Activated CD4-positive, alpha-beta T cell treated with anti-CD3 and anti-CD28 coated beads, Interleukin-2, amount 10 ng/mL, durations not matched to agents 7 days and 5 days (primary cell): ENCODE results near the gene MMP28. TPM values are rescaled to one million over a fixed set of nuclear protein-coding genes. Genes with fewer than 3 reads are reported as not detected.
"Not testable (repeated sequence)": the region's sequence is repeated elsewhere in the genome, so short reads cannot be mapped to it uniquely, and the experiment has no call there.

Experiments
- CTCF ChIA-PET: fragments of 350-600 bp; sonication (Branson Sonifier 250); formaldehyde crosslinking; loops from one replicate; lab custom pipeline; 2021; ENCODE audit warnings: antibody characterized with exemption; lab: Charles Lee
- POLR2A ChIA-PET: fragments of 350-600 bp; sonication (Branson Sonifier 250); formaldehyde crosslinking; loops from one replicate; lab custom pipeline; 2021; ENCODE audit warnings: antibody characterized with exemption; lab: Charles Lee
- DNase-seq: peaks from one replicate; pipeline ENCODE4 v3.0.0-alpha.2; 2020
- H3K27ac Mint-ChIP-seq: one replicate; pipeline ENCODE4 v1.8.0; 2021; ENCODE audit warnings: mild to moderate bottlenecking, moderate library complexity, mixed read lengths
- H3K27me3 Mint-ChIP-seq: one replicate; pipeline ENCODE4 v1.8.0; 2021; ENCODE audit warnings: mixed read lengths
- H3K36me3 Mint-ChIP-seq: one replicate; pipeline ENCODE4 v1.8.0; 2021; ENCODE audit warnings: low read depth, mixed read lengths
- H3K4me1 Mint-ChIP-seq: one replicate; pipeline ENCODE4 v1.8.0; 2021; ENCODE audit warnings: mixed read lengths
- H3K4me3 Mint-ChIP-seq: one replicate; pipeline ENCODE4 v1.8.0; 2021; ENCODE audit warnings: mild to moderate bottlenecking, moderate library complexity, mixed read lengths
- H3K9me3 Mint-ChIP-seq: one replicate; pipeline ENCODE4 v1.8.0; 2021; ENCODE audit warnings: mixed read lengths
- total RNA-seq, 2 experiments: library from RNA; stranded (reverse); gene quantifications; one replicate each; pipeline ENCODE4 v1.2.3, GENCODE V29; 2021

Gene MMP28
- total RNA-seq, 2 experiments from 2014 or later, result not detected

DNA sequence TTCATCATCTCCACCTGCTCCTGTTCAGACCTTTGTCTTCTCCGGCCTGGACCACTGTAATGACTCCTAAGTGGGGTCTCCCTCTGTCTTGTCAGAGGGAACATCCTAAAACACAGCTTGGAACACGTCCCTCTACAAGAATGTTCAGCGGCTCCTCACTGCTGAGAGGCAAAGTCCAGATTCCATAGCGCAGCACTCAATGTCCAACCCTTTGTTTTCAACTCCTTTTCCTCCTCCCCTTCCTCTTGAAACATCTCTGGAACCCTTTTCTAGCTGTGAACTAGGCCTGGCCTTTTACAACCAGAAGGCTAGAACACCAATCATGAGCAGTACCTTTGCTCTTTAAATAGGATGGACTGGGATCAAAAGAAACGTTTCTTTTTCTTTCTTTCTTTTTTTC, 33.8 kb downstream of the MMP28 start:
- no peak for DNase-seq
- no peaks in the 10 kb centered on the region for H3K27me3 Mint-ChIP-seq
- H3K36me3 Mint-ChIP-seq, result no peaks in the 10 kb centered on the region
- ChIA-PET POLR2A (no interaction called here), CTCF (interaction anchor here (0.7 to 1.2 kb wide), 4 partner anchors 16 to 92 kb away, joined by 3 to 5 read pairs (median 3); partner anchors contain the start of gene TAF15)
- no peaks in the 10 kb centered on the region for H3K9me3 Mint-ChIP-seq
- no peak overlapping the region for H3K4me3 Mint-ChIP-seq
- H3K27ac Mint-ChIP-seq, result no peak overlapping the region
- peaks cover 11% of the 10 kb centered on the region for H3K4me1 Mint-ChIP-seq

DNA sequence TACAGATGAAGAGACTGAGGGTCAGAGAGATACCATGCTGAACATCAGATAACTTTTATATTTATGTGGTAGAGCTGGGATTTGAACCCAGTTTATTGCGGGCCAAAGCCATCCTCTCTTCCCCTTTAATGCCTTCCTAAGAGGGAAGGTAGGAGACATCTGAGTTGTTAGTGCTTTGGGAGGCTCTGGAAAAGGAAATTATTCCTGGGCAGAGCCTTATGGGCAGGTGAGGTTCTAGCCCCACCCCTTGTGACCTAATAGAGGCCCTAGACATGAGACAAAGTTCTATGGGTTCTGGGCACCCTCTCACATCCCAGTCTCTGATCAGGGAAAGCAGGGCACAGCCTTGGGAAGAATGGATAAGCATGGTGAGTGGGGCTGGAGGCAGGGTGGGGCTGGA, 34.9 kb downstream of the MMP28 start, which contains the start of gene C17orf50:
Gene C17orf50, plus strand, starts transcription at position 301 of the 400 bp plus-strand sequence. Its CDS starts 55 bp downstream, at position 356.
- ChIA-PET CTCF (interaction anchor here (0.5 to 2.4 kb wide), 5 partner anchors 13 to 388 kb away, joined by 3 to 12 read pairs (median 3); no protein-coding TSS in a partner anchor), POLR2A (no interaction called here)
- H3K4me1 Mint-ChIP-seq, result peaks cover 11% of the 10 kb centered on the region
- H3K27ac Mint-ChIP-seq, result no peak within 1 kb of the TSS
- H3K9me3 Mint-ChIP-seq, result no peaks in the 10 kb centered on the region
- no peak within 1 kb of the TSS for H3K4me3 Mint-ChIP-seq
- H3K27me3 Mint-ChIP-seq, result no peaks in the 10 kb centered on the region
- H3K36me3 Mint-ChIP-seq, result no peaks in the 10 kb centered on the region
- no peak for DNase-seq

DNA sequence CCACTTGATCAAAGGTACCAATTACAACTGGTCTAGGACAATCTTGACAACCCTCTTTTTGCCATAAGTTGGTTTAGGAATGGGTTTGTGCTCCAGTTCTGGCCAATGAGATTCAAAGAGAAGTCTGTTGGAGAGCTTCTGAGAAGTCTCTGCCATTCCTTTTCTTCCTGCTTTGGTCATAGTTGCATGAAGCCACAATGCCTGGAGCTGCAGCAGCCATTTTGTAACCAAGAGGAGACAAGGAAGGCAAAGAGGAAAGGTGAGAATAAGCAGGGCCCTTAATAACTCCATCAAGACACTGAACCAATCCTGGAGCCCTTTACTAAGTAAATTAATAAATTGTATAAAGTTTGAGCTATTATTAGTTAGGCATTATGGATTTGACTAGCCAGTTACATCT, 38.2 kb downstream of the MMP28 start:
- Mint-ChIP-seq H3K27ac (no peak overlapping the region), H3K9me3 (no peaks in the 10 kb centered on the region), H3K36me3 (no peaks in the 10 kb centered on the region), H3K27me3 (no peaks in the 10 kb centered on the region), H3K4me1 (no peaks in the 10 kb centered on the region), H3K4me3 (no peak overlapping the region)
- CTCF ChIA-PET, result interaction anchor here (3.5 kb wide), 1 partner anchor 9 kb away, joined by 14 read pairs; no protein-coding TSS in a partner anchor
- POLR2A ChIA-PET, result no interaction called here
- DNase-seq, result no peak

DNA sequence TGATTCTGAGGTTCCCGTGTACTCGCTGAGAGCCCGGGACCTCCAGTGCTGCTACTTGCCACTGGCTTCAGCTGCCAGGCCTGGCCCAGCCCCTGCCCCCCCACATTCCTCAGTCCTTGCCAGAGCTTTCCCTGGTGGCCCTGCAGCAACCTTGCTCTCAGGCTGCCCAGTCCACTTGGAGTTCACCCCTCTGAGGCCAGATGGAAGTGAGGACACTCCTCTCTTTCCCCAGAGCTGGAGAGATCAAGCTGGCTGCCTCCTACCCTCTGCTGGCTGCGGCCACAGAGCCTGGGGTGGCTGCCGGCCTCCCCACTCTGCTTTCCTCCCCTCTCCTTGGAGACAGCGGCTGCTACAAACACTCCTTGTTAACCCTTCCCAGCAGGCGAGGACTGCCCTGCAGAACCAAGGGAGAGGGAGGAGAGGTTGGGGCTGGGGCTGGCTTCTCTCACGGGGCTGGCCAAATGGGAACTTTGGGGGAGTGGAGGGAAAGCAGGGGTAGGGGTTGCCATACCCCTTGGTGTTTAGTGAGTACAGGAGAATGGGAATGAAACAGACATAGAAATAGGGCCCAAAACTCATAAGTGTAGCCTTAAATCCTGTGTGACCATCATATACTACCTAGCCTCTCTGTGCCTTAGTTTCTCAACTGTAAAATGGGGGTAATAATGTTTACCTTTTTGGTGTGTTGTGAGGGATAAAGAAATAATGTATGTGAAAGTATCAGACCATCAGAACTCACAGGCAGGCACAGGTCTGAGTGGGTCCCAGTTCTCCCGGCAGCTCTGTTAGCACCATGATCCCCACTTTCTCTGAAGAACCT, 42.3 kb downstream of the MMP28 start, which contains the start of gene GAS2L2:
Gene GAS2L2, minus strand, starts transcription at position 295 of the 820 bp plus-strand sequence. CDS start 389 bp downstream, outside the sequence.
- Mint-ChIP-seq H3K36me3 (no peaks in the 10 kb centered on the region), H3K9me3 (no peaks in the 10 kb centered on the region), H3K4me1 (peaks cover 14% of the 10 kb centered on the region), H3K27ac (no peak within 1 kb of the TSS), H3K4me3 (no peak within 1 kb of the TSS), H3K27me3 (peaks cover 30% of the 10 kb centered on the region)
- ChIA-PET POLR2A (no interaction called here), CTCF (interaction anchor here (1.1 kb wide), 2 partner anchors 11 to 29 kb away, joined by 4 to 5 read pairs; no protein-coding TSS in a partner anchor)
- no peak for DNase-seq

DNA sequence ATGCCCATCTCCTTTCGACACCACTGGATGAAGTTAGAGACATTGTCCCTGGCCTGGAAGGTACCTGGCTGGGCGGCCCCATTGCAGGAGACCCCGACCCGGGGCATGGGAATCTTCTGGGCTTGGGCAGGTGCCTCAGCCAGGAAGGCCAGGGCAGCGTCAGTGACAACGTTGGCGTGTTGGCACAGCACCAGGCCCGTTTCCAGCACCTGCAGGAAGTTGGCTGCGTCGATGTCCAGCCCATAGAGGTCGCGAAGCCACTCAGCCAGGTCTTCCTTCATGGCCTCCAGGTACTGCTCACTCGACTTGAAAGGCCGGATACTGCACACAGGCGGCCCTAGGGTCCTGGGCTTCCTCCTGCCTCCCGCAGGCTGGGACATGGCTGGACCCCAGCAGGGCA, 43.0 kb downstream of the MMP28 start:
- ChIA-PET POLR2A (no interaction called here), CTCF (interaction anchor here (1.1 to 1.4 kb wide), 2 partner anchors 17 to 29 kb away, joined by 3 to 4 read pairs; no protein-coding TSS in a partner anchor)
- Mint-ChIP-seq H3K27me3 (peaks cover 31% of the 10 kb centered on the region), H3K27ac (no peak overlapping the region), H3K36me3 (no peaks in the 10 kb centered on the region), H3K4me1 (peaks cover 14% of the 10 kb centered on the region), H3K4me3 (no peak overlapping the region), H3K9me3 (no peaks in the 10 kb centered on the region)
- no peak for DNase-seq

DNA sequence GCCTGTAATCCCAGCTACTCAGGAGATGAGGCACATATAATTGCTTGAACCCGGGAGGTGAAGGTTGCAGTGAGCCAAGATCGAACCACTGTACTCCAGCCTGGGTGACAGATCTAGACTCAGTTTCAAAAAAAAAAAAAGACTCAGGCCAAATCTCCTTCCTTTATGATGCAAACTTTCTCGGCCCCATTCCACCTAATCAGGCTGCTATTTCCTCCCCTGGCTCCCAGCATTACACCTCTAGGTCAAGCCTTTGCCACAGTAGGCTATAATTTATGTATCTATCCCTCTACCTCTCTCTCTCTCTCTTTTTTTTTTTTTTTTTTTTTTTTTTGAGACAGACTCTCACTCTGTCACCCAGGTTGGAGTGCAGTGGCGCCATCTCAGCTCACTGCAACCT, 43.9 kb downstream of the MMP28 start:
- not testable (repeated sequence) for H3K9me3 Mint-ChIP-seq

DNA sequence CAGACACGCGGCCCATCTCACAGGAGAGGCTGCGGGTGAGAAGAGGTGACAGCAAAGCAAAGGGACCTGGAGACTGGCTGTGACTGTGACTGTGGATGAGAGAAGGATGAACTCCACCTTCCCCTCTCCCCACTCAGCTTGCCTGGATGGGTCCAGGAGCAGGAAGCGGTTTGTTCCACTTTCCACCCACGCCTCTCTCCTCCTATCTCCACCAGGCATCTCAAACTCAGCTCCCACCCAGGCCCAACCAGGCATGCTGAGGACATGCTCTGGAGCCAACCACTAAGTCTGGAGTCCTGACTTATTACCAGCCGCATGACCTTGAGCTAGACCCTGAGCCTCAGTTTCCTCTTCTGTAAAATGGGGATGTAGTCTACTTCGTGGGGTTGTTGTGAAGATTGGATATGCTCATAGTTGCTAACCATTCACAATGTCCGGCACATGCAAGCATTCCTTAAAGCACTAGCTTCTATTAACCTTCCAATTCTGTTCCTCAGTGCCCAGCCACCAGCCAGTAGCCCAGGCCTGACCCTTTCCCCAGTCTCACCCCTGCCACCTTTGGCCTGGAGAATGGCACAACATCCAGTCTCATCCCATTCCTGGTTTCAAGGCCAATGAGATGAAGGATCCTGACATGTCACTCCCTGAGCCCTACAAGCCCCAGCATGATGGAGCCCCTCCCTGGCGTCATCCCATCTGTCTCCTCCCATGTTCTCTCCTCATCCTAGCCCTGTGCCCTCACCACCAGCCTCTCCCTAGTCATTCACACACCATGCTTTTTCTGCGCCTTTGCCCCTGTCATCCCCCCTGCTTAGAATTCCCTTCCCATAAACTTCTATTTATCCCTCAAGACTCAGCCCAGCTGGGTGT, 44.7 kb downstream of the MMP28 start:
- no peak for DNase-seq
- Mint-ChIP-seq H3K4me3 (no peak overlapping the region), H3K9me3 (no peaks in the 10 kb centered on the region), H3K27ac (no peak overlapping the region), H3K36me3 (no peaks in the 10 kb centered on the region), H3K27me3 (peaks cover 32% of the 10 kb centered on the region), H3K4me1 (peaks cover 14% of the 10 kb centered on the region)
- POLR2A ChIA-PET, result interaction anchor here (0.6 kb wide), 1 partner anchor 27 kb away, joined by 4 read pairs; no protein-coding TSS in a partner anchor
- CTCF ChIA-PET, result interaction anchor here (3.0 kb wide), 1 partner anchor 13 kb away, joined by 13 read pairs; no protein-coding TSS in a partner anchor

More for the DNA sequence above, 43.9 kb downstream of the MMP28 start:
- H3K4me3 Mint-ChIP-seq, DNase-seq, H3K36me3 Mint-ChIP-seq, H3K27ac Mint-ChIP-seq, POLR2A ChIA-PET: not testable (repeated sequence)
- CTCF ChIA-PET, result interaction anchor here (0.6 to 3.0 kb wide), 3 partner anchors 12 to 287 kb away, joined by 3 to 13 read pairs (median 4); no protein-coding TSS in a partner anchor
- Mint-ChIP-seq H3K4me1 (peaks cover 14% of the 10 kb centered on the region), H3K27me3 (peaks cover 32% of the 10 kb centered on the region)

DNA sequence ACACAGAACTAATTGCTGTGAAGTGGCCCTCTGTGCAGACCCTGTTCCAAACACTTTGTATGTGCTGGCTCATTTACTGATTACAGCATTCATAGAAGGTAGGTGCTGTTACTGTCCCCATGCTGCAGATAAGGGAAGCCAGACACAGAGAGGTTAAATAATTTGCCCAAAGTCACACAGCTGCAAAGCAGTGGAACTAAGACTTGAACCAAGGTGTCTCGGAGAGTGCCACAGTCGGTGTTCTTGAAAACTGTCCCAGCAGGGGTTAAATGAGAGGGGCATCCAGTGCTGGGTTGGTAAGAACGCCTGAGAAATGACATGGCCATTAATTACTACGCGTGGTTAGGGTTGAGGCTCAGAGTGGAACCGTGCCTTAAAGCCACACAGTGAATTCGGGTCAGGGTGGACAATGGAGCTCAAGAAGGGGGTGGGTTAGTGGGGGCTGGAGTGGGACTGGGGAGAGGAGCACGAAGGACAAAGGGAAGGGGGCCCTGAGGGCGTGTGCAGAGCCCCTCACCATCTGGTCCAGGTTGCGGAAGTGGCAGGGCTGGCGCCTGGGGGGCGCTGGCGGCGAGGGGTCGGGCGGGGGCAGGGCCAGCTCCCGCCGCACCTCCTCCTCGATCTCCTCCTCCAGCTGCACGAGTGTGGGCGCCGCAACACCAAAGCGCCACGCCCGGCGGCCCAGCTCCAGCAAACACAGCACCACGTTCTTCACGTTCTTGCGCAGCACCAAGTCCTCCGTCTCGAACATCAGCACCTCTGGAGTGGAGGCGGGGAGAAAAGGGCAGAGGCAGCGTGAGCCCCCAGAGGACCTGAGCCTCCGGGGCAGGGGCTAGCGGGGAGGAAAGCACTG, 45.7 kb downstream of the MMP28 start:
- Mint-ChIP-seq H3K4me3 (no peak overlapping the region), H3K27ac (no peak overlapping the region), H3K36me3 (no peaks in the 10 kb centered on the region), H3K4me1 (peaks cover 14% of the 10 kb centered on the region), H3K9me3 (no peaks in the 10 kb centered on the region), H3K27me3 (peaks cover 32% of the 10 kb centered on the region)
- ChIA-PET CTCF (interaction anchor here (3.0 kb wide), 1 partner anchor 14 kb away, joined by 13 read pairs; no protein-coding TSS in a partner anchor), POLR2A (no interaction called here)
- peak; percentile 24 for DNase-seq

DNA sequence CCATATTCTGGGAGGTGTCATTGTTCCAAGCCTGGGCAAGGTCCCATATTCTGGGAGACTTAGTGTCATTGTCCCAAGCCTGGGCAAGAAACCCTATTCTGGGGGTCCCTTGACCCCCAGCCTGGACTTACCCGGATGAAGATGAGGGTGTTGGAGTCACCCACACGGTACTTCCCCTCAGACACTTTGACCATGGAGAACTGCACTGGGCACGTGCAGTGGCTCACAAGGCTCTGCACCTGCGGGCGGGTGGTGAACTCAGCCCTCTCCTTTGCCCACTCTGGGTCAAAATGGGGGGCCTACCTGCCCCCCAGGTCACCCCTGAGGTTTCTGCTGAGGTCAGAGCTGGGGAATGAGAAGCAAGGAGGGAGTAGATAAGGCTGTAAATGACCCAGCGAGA, 46.5 kb downstream of the MMP28 start:
- H3K27me3 Mint-ChIP-seq, result peaks cover 32% of the 10 kb centered on the region
- H3K9me3 Mint-ChIP-seq, result no peaks in the 10 kb centered on the region
- ChIA-PET POLR2A (no interaction called here), CTCF (interaction anchor here (1.1 to 2.1 kb wide), 2 partner anchors 9 to 605 kb away, joined by 5 to 6 read pairs; no protein-coding TSS in a partner anchor)
- no peaks in the 10 kb centered on the region for H3K36me3 Mint-ChIP-seq
- H3K4me1 Mint-ChIP-seq, result peaks cover 14% of the 10 kb centered on the region
- H3K27ac Mint-ChIP-seq, result no peak overlapping the region
- H3K4me3 Mint-ChIP-seq, result no peak overlapping the region
- no peak for DNase-seq

DNA sequence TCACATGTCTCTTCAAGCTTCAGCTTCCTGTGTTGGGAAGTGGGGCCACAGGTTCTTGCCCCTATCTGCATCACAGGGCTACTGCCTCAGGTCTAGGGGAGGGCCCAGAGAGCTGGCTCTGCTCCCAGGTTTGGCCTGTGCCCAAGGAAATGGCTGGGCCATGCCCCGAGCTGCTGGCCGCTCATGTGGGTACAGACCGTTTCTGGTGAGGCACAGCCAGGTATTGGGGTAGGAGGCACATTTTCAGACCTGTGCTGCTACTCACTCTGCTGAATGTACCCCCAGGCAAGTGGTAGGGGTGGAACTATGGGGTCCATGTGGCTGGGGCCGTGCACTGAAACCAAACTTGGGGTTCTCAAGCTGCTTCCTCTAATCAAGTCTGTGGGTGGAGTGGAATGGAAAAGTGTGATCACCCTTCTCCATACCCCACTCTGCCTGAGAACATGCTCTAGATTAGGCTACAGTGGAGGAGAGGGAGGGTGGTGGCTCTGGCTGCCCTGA, 47.0 kb downstream of the MMP28 start:
- ChIA-PET POLR2A (no interaction called here), CTCF (interaction anchor here (1.1 to 2.3 kb wide), 10 partner anchors 9 to 605 kb away, joined by 4 to 14 read pairs (median 6); partner anchors contain the start of genes C17orf50 and TAF15)
- Mint-ChIP-seq H3K36me3 (no peaks in the 10 kb centered on the region), H3K9me3 (no peaks in the 10 kb centered on the region), H3K27me3 (peaks cover 34% of the 10 kb centered on the region), H3K4me1 (peaks cover 14% of the 10 kb centered on the region), H3K4me3 (no peak overlapping the region), H3K27ac (no peak overlapping the region)
- DNase-seq, result no peak

DNA sequence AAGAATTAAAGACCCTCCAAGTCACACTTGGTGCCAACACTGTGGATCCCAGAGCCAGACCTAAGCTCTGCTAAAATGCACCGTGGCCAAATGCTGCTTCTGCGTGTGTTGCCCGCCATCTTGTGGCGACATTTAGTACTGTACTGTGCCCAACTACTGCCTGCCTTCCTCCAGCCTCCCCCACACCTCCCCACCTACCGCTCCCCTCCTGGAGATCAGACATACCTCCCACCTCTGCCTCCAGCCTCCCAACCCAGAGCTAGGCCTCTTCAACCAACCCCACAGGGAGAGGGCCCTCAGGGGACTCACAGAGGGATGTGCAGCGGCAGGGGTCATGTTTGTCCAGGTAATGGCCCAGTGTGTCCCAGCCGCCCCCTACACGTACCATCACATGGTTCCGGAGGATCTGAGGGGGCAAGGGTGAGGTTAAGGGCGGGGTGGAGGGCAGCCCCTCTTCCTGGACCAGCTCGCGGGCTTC, 47.9 kb downstream of the MMP28 start:
- ChIA-PET POLR2A (no interaction called here), CTCF (interaction anchor here (0.6 to 2.3 kb wide), 26 partner anchors 9 to 635 kb away, joined by 3 to 14 read pairs (median 4); partner anchors contain the start of genes C17orf50, RASL10B and TAF15)
- H3K9me3 Mint-ChIP-seq, result no peaks in the 10 kb centered on the region
- peak; percentile 84 for DNase-seq
- H3K27me3 Mint-ChIP-seq, result peaks cover 36% of the 10 kb centered on the region
- no peak overlapping the region for H3K4me3 Mint-ChIP-seq
- H3K36me3 Mint-ChIP-seq, result no peaks in the 10 kb centered on the region
- H3K27ac Mint-ChIP-seq, result no peak overlapping the region
- peaks cover 14% of the 10 kb centered on the region for H3K4me1 Mint-ChIP-seq
